ENCODE measurements around the gene SYT15. TPM values are rescaled to one million over a fixed set of nuclear protein-coding genes. Genes with fewer than 3 reads are reported as not detected.

Gene SYT15
- total and polyA plus RNA-seq, 2 donors (not counting 3 experiments of a cell fraction or from before 2014, with no cell fraction given) = 0.50 to 0.75 TPM

DNA sequence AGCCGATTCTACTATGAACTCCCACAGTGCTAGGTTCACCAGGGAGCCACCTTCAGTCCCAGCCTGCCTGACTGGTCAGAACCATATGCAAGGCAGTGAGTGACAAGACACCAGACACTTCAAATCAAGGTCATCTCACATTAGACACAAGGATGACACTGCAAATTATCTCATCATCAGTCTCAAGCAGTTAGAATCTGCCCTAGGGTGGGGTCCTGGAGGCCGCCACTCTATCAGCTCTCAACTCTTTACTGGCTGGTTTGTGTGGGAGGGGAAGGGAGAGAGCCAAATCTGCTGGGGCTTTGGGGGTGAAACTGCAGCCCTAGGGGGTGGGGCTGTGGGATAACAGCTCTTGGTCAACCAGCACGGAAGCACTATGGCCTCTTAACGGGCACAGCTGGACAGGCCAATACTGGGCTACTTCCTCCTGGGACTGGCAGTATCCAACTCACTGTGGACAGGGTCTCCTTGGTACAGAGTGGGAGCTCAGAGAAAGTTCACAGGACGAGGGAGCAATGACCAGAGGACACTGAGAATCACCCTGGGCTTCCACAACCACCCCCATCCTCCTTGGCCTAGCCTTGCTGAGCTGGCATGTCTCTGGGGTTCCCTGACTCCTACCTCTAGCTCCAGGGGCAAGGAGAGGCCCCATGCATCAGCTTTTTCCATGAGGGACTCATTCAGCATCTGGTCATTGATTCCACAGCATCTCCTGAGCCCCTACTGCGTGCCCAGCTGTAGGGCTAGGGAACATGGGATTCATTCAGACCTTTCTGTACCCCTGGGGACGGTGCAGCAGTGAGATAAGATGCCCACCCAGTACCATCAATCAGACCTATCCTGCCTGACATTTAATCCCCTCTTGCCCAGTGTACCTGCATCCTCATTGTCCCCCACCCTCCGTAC, 27.9 kb upstream of the SYT15 start:
- no peak overlapping the region for H3K4me3 ChIP-seq (replicated peaks in 1 of 3; ENCODE audit: insufficient read depth in 1 of 3, low read depth in 1 of 3, low read length in 3 of 3)
- no peaks in the 10 kb centered on the region for H3K4me1 ChIP-seq (ENCODE audit: control insufficient read depth, extremely low read depth, insufficient read depth, low read length)
- DNase-seq (ENCODE audit: low read depth, low spot score) (no peak), FAIRE-seq (no peak)
- H3K9me3 ChIP-seq (replicated peaks; ENCODE audit: control insufficient read depth, insufficient read depth, low read length) = no peaks in the 10 kb centered on the region
- no peaks in the 10 kb centered on the region for H3K36me3 ChIP-seq (ENCODE audit: control insufficient read depth in 2 of 2, extremely low read depth in 1 of 2, insufficient read depth in 2 of 2, low read length in 2 of 2)
- H3K9ac ChIP-seq (replicated peaks; ENCODE audit: extremely low read depth, insufficient read depth, low read length) = no peak overlapping the region
- no peak overlapping the region for H3K4me2 ChIP-seq (ENCODE audit: insufficient read depth, low read length)
- BruUV-seq (replicated peaks) = no TSS peak
- H3K27ac ChIP-seq (ENCODE audit: insufficient read depth, low read depth, low read length) = no peak overlapping the region
- H3K27me3 ChIP-seq (ENCODE audit: control insufficient read depth in 2 of 2, insufficient read depth in 2 of 2, low read length in 2 of 2) = peaks cover 8 to 17% of the 10 kb centered on the region in 2 experiments
- no peak for TF ChIP-seq JUN (IDR thresholded peaks at IDR 0.05; ENCODE audit: borderline replicate concordance, insufficient read depth, insufficient read length, low read depth)
- TF ChIP-seq GATA2 (IDR thresholded peaks at IDR 0.05; ENCODE audit: insufficient read depth, insufficient read length, low read depth, low read length) = no peak
- TF ChIP-seq MAX (IDR thresholded peaks at IDR 0.05; ENCODE audit: insufficient read depth, insufficient read length) = no peak
- TF ChIP-seq CTCF (IDR thresholded peaks at IDR 0.05; ENCODE audit: extremely low read depth in 1 of 2, insufficient read depth in 1 of 2, low read depth in 1 of 2, low read length in 2 of 2) = no peak
- intact Hi-C loops (cut with micrococcal nuclease) = no loop called here
- CTCF ChIA-PET = interaction anchor here (1.4 kb wide), 1 partner anchor 11 kb away, joined by 3 read pairs; no protein-coding TSS in a partner anchor
- no peaks in the 10 kb centered on the region for H3K79me2 ChIP-seq (ENCODE audit: control insufficient read depth, insufficient read depth, low read length)
- dilution Hi-C loops (cut with MboI; ENCODE audit: extremely low pct_ligation_motif_present, low sequenced_read_pairs) = no loop called here
- no peak overlapping the region for H2AFZ ChIP-seq (ENCODE audit: low read depth, low read length)
- H4K20me1 ChIP-seq (replicated peaks; ENCODE audit: control insufficient read depth, extremely low read depth, insufficient read depth, low read length) = no peaks in the 10 kb centered on the region
- H3K9me1 ChIP-seq (replicated peaks; ENCODE audit: control insufficient read depth, extremely low read depth, insufficient read depth, low read length) = no peaks in the 10 kb centered on the region
- POLR2A ChIA-PET = no interaction called here
